A172 (cell line): Measurements from ENCODE around the gene EGFL6. TPM values are rescaled to one million over a fixed set of nuclear protein-coding genes. Genes with fewer than 3 reads are reported as not detected.
A peak's percentile ranks its signal among the peaks of the same experiment; 100 is the strongest.

ENCODE experiments used
- DNase-seq: peaks from one replicate; pipeline ENCODE4 v3.0.0-alpha.2; 2015; ENCODE audit warnings: low spot score
- total RNA-seq: library from RNA; depleted of rRNA; stranded (reverse); fragments of >200 nt; shearing (Covaris generic); gene quantifications from 2 replicates; pipeline ENCODE4 v1.2.3, GENCODE V29; 2014; rRNA removed

The EGFL6 gene
- total RNA-seq, result not detected in 2 replicates

DNA sequence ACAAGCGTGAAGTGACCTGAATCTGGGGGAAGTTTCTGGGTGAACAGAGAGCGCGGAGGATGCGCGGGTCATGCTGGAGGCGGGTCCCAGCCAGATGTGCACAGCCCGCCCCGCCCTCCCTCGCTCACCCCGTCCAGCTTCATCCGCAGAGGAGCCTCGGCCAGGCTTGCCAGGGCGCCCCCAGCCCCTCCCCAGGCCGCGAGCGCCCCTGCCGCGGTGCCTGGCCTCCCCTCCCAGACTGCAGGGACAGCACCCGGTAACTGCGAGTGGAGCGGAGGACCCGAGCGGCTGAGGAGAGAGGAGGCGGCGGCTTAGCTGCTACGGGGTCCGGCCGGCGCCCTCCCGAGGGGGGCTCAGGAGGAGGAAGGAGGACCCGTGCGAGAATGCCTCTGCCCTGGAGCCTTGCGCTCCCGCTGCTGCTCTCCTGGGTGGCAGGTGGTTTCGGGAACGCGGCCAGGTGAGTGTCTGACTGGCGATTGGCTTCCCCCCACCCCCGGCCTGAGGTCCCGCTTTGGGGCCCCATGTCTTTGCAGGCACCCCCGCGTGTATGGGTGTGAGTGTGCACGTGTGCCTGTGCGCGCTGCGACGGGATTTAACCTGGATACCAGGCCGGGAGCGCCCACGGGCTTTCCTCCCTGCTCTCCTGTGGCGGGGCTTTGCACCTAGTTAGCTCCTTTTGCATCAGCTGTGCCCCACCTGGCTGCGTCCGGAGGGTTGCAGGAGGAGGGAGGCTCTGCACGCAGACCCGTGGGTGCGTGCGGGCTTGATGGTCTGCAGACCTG is at the start of gene EGFL6:
Gene EGFL6, plus strand, starts transcription at position 123 of the 782 bp plus-strand sequence. Its CDS starts 261 bp downstream, at position 384.
- DNase-seq, result no peak

DNA sequence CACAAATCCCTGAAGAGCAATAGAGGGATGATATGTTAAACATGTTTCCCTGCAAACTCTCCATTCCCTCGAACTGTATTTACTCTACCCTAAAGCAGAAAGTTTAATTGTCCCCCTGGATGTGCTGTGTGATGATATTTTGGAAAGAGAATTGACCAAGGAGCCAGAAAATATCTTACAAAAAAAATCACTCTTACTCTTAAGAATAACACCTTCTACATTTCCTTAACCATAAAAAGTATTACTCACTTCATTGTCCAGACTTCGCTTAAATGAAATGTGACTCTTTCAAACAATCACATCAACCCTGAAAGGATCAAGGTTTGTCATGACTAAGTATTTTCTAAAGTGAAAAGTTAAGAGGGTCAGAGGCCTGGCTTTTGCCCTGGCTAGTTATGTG is 49.0 kb upstream of the EGFL6 start:
- DNase-seq, result no peak

GRCh38 chrX:13520936-13521335 is 48.5 kb upstream of the EGFL6 start:
- DNase-seq, result no peak

GRCh38 chrX:13522811-13523210 is 46.6 kb upstream of the EGFL6 start:
- no peak for DNase-seq

DNA sequence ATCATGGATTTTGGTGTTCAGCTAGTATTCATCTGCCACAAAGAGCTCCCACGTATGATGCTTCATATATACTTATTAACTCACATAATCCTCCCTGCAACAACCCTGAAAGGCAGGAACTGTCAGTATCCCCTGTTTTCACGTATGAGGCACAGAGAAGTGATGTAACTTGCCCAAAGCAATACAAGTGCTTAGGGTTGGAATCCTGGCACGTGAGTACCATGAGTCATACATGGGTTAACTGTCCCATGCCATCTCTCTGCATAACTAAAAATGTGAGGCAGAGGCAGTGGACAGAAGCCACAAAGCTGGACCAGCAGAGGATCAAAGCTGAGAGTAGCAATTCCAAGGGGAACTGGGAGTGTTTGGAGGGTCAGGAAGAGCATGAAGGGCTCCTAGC is 35.7 kb upstream of the EGFL6 start:
- peak; percentile 76 for DNase-seq

- DNase-seq, result no peak
Observed at GRCh38 chrX:13535376-13536165, 33.8 kb upstream of the EGFL6 start.

DNA sequence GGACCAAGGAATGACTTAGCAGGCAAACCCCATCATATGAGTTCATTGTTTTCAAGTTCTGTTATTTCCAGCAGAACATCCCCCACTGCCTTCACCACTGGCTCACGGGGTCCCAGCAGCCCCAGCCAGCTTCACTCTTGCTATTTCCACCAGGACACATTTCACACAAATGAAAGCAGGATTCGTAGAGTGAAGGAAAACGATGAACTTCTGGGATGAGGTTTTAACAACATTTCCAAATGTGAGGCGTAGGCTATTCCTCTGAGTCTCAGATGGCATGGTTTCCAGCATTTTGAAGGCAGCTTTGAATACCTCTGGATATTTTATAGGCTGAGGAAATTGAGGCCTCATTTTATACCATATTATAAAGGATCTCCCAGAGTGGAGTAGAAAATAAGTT is 32.9 kb upstream of the EGFL6 start:
- no peak for DNase-seq

GRCh38 chrX:13538414-13538813 is 31.0 kb upstream of the EGFL6 start:
- DNase-seq, result no peak

GRCh38 chrX:13540602-13541001 is 28.8 kb upstream of the EGFL6 start:
- no peak for DNase-seq

DNA sequence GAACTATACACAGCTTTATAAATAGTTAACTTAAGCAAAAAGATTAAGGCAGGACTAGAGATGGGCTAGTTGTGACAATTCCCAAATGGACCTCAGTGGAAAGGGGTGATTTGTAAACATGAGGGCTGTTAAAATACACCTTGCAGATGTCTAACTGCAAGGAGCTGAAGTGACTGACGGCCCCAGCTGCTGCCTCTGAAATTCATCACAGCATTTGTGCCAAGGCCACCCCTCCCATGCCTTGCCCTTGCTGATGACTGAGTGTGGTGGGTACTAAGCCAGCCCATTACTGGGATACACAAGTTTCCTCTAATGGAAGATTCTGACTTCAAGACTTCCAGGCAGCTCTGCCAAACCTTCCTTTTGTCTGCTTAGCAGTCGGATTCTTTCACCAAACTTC is 23.7 kb upstream of the EGFL6 start:
- no peak for DNase-seq

DNA sequence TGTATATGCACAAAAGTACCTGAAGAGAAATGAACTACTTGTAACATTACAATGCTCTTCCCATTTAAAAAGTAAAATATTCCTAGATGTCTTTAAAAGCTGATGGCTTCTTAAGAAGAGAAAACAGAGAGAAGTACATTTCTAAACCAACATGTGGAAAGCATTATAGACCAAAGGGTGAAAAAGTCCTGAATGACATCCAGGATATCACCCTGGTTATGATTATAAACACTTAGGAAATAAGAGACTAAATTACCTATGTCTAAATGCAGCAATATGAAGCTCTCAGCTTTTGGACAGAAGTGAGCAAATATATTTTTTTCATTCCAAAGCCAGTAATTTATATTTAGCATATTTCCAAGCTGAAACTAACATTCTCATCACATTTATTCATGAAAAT is 21.7 kb upstream of the EGFL6 start:
- DNase-seq, result no peak

DNA sequence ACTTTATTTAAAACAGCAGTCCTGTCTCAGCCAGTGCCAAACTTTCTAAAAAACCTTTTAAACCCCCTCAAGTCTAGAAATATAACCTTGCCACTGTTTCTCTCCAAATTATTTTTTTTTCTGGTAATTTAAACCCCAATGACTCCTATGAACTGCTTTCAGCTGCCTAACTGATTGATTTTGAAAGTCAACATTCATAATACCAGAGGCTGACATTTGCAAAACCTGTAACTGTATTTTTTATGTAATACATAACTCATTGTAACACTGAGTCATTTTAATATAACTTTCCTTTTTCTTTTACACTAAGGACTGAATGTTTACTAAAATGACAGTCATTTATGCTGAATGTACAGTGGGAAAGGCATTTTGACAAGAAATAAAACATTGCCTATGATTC is 19.1 kb upstream of the EGFL6 start:
- no peak for DNase-seq

GRCh38 chrX:13551610-13552009 is 17.8 kb upstream of the EGFL6 start:
- no peak for DNase-seq

- no peak for DNase-seq
Observed at GRCh38 chrX:13552892-13553291, 16.5 kb upstream of the EGFL6 start.

DNA sequence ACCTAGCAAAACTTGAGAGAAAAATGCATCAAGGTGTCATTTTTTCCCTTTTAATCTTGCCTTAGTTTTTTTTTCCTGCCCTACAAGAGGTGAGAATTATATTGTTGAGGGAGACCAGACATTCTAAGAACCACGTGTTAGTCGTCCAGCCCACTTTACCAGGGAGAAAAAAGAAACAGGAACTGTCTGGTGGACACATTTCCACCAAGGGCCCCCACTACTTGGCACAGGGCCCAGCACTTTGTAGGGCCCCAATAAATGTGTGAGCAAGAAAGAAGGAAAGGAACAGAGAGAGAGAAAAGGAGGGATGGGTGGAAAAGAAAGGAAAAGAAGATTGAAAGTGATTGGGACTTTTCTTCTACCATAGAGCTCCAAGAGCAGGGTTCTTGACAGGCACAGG is 3.9 kb upstream of the EGFL6 start:
- DNase-seq, result no peak

DNA sequence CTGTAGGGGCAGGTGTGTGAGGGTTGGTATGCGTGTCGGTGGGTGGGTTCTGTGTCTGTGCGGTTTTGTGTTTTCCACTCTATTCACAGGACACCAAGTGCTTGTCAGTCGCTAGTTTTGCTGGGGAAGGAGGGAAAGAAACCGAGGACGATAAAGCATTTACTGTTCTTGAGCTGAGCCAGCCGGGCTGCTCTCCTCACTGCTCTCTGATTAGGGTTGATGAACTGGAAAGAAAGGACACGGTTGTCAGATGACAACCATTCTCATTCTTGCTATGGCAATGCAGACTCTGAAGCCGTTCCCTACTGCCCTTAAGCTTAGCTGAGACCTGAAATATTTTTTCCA is 832 bp downstream of the EGFL6 start:
- no peak for DNase-seq

DNA sequence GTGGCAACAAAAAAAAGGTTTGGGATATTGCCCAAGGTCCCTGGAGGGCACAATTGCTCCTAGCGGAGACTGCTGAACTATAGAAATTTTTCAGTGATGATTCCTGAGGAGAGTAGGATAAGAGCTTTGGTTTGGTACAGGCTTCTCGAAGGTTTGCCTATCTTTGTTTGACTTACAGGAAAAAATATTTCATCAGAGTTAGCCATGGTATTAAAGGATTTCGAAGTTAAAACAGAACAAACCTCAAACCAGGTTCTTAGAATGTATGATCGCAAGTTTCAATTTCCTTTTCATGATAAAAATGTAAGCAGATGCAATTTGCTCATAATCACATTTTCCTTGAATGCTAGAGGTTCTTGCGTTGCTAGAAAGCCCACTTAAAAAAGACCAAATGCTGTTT is 1.7 kb downstream of the EGFL6 start:
- no peak for DNase-seq

DNA sequence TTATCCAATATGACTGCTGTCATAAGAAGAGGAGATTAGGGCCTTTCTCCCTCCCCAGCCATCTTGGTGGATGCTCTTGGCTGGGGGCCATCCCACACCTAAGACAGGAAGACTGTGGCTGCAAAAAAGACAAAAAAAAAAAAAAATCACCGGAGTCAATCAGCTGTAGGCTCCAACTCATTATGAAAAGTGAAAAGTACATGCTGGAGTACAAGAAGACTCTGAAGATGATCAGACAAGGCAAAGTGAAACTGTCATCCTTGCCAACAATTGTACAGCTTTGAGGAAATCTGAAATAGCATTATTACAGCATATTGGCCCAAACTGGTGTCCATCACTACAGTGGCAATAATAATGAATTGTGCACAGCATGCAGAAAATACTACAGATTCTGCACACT is 5.2 kb downstream of the EGFL6 start:
- DNase-seq, result no peak

DNA sequence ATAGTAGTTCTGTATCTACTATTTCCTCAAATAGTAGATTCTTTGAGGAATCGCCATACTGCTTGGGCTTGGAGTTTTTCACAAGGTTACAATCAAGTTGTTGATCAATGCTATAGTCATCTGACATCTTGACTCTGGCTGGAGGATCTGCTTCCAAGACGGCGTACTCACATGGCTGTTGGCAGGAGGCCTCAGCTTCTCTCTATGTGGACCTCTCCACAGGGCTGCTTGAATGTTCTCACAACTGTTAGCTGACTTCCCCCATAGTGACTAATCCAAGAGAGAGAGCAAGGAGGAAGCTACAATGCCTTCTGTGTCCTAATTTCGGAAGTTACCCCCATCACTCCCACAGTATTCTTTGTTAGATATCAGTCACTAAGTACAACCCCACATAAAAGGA is 10.3 kb downstream of the EGFL6 start:
- DNase-seq, result no peak

- no peak for DNase-seq
Observed at GRCh38 chrX:13581554-13581953, 12.2 kb downstream of the EGFL6 start.

DNA sequence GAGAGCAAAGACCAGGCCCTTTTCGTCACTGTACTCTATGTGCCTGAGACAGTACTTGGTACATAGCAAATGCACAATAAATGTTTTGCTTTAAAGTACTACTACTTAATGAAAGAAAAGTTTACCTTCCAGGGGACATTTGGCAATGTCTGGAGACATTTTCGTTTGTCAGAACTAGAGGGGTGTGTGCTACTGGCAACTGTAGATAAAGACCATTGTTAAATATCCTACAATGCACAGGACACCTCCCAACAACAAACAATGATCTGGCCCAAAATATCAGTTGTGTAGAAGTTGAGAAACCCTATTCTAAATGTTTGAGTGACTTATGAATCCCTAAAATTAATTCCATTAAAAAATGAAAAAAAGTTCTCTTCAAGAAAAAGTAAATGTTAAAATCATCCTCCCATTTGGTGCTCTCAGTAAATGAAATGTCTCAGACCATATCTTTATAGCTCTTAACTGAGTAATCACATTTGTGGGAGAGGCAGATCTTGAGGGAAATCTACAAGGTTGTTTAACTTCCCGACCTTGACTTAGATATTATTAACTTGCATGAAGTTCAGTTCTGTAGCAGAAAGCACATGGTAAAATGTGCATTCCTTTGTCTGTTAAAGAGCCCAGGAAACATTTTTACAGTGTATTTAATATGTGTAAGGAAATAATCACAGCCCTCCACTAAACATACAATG is 18.5 kb downstream of the EGFL6 start:
- no peak for DNase-seq

DNA sequence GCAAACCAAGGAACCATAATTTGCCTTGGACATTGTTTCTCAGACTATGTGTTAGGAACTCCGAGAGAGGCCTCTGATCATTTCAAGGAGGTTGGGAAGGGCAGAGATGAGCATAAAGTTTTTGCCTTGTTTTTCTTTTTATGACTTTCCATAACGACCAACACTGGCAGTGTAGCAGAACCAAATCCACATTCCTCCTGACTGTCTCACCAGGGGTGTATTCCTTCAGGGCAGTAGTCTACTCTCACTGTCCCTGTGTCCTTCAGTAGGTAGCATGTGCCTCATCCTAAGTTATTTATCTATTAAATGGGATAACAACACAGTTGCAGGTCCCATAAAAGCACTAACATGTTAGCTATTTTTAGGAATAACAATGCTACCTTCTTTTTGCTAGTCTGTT is 20.8 kb downstream of the EGFL6 start:
- no peak for DNase-seq

DNA sequence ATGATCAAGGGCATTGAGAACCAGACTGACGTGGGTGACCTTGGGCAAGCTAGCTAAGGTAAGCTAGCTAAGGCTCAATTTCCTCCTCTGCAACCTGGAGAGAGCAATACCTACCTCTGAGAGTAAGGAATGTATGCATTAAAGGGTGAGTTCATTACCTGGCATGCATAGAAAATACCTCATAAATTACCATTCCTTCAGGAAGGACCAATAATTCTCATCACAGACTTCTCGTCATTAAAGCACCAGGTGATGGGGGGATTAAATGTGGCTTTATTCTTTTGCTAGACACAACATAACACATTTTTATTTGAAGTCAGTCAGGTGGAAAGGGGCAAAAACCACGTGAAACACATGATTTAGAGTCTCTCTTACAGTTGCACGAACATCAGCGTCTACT is 21.5 kb downstream of the EGFL6 start:
- DNase-seq, result no peak
